Bronchial epithelial cell (primary cell): ENCODE measurements around the gene ASB11. TPM values are rescaled to one million over a fixed set of nuclear protein-coding genes. Genes with fewer than 3 reads are reported as not detected.

Source experiments
- DNase-seq: peaks from one replicate; pipeline ENCODE4 v3.0.0-alpha.2; 2010; ENCODE audit warnings: low read depth
- FAIRE-seq: peaks from 2 replicates; lab custom pipeline; 2011; peaks lifted over from hg19 to GRCh38; lab: Jason Lieb, UNC
- H3K27me3 ChIP-seq: 2 replicates; pipeline ENCODE4 v1.5.1; 2011; ENCODE audit warnings: low read length; ENCODE audit not compliant: control insufficient read depth, insufficient read depth
- H3K36me3 ChIP-seq: 2 replicates; pipeline ENCODE4 v1.5.1; 2011; ENCODE audit warnings: low read length; ENCODE audit not compliant: control insufficient read depth, insufficient read depth
- H3K4me3 ChIP-seq: 2 replicates; pipeline ENCODE4 v1.5.1; 2011; ENCODE audit warnings: mild to moderate bottlenecking, low read depth, low read length, control low read depth
- total RNA-seq: library from RNA; depleted of rRNA; stranded (reverse); fragments of >200 nt; gene quantifications from 2 replicates; pipeline ENCODE4 v1.2.1, GENCODE V29; 2014
- TF ChIP-seq, protein P1 (sequence below): IDR thresholded peaks from 2 replicates; pipeline ENCODE4 v1.5.1; 2011; ENCODE audit warnings: mild to moderate bottlenecking, moderate library complexity, low read length, control low read depth, inconsistent platforms; ENCODE audit not compliant: insufficient read depth, severe bottlenecking

Gene ASB11
- total RNA-seq: not detected in 2 replicates

GRCh38 chrX:15315509-15315908, at the start of gene ASB11:
Gene ASB11 (minus strand): TSS chrX:15315640. CDS start chrX:15315605, 35 bp downstream.
- no peak for FAIRE-seq
- Histone ChIP-seq H3K36me3 (no peaks in the 10 kb centered on the region), H3K27me3 (no peaks in the 10 kb centered on the region), H3K4me3 (no peak within 1 kb of the TSS)
- no peak for DNase-seq
- TF ChIP-seq, protein P1, sequence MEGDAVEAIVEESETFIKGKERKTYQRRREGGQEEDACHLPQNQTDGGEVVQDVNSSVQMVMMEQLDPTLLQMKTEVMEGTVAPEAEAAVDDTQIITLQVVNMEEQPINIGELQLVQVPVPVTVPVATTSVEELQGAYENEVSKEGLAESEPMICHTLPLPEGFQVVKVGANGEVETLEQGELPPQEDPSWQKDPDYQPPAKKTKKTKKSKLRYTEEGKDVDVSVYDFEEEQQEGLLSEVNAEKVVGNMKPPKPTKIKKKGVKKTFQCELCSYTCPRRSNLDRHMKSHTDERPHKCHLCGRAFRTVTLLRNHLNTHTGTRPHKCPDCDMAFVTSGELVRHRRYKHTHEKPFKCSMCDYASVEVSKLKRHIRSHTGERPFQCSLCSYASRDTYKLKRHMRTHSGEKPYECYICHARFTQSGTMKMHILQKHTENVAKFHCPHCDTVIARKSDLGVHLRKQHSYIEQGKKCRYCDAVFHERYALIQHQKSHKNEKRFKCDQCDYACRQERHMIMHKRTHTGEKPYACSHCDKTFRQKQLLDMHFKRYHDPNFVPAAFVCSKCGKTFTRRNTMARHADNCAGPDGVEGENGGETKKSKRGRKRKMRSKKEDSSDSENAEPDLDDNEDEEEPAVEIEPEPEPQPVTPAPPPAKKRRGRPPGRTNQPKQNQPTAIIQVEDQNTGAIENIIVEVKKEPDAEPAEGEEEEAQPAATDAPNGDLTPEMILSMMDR: no peak

DNA sequence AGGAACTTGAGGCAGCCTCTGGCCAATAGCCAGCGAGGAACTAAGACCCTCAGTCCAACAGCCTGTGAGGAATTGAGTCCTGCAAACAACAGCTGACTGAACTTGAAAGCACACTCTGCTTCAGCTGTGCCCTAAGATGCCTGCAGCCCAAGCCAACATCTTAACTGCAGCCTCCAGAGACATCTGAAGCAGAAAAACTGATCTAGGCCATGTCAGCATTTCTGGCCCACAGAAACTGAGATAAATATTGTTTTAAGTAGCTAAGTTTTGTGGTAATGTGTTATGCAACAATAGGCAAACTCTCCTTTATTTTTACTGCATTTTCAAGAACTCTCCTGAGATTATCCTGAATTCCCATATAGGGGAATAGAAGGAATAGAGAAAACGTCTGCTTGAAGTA, 44.3 kb upstream of the ASB11 start:
- no peak for FAIRE-seq

GRCh38 chrX:15358533-15358932, 43.1 kb upstream of the ASB11 start:
- Histone ChIP-seq H3K27me3 (no peaks in the 10 kb centered on the region), H3K4me3 (no peak overlapping the region), H3K36me3 (no peaks in the 10 kb centered on the region)
- FAIRE-seq: no peak
- TF ChIP-seq, protein P1: no peak
- no peak for DNase-seq

More for the DNA sequence above, 44.3 kb upstream of the ASB11 start:
- no peak for DNase-seq
- Histone ChIP-seq H3K4me3 (no peak overlapping the region), H3K36me3 (no peaks in the 10 kb centered on the region), H3K27me3 (no peaks in the 10 kb centered on the region)
- TF ChIP-seq, protein P1: no peak

DNA sequence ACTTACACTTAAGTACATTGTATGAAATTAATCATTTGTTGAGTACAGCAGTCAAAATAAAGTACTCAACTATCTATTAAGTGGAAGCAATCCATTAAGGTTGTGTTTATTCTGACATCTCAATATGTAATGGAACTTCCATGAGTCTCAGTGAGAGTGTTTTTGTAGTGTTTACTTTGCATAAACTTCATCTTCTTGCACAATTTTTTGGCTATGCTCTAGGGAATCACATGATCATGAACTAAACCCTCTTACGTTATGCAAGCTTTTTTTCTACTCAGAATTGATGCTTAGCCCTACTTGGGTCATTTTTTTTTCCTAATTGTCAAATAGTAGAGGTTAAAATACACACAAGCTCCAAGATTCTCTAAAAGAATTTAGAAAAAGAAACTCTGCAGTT, 41.0 kb upstream of the ASB11 start:
- Histone ChIP-seq H3K4me3 (no peak overlapping the region), H3K27me3 (no peaks in the 10 kb centered on the region), H3K36me3 (no peaks in the 10 kb centered on the region)
- TF ChIP-seq, protein P1: no peak
- FAIRE-seq (no peak), DNase-seq (peak; percentile 39)

DNA sequence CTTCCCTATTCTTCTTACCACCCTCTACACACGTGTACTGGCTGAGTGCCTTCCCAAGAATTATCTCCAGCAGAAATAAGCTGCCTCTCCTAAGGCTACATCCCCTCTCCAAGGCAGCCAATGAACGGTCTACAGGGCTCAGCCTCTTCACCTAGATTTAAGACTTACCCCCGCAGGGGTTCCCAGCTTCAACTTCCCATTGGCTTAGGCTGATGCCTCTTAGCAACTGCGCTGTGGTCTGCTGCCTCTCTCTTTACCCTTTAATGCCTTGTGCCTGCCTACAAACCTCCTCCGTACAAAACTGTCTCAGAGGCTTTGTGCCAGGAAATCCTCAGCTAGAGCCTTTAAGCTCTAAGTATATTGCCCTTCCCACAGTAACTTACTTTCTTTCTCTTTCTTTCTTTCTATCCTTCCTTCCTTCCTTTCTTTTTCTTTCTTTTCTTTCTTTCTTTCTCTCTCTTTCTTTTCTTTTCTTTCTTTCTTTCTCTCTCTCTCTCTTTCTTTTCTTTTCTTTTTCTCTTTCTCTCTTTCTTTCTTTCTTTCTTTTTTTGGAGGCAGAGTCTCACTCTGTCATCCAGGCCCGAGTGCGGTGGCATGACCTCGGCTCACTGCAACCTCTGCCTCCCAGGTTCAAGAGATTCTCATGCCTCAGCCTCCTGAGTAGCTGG, 35.0 kb upstream of the ASB11 start:
- DNase-seq (no peak), FAIRE-seq (no peak)
- TF ChIP-seq, protein P1: no peak
- Histone ChIP-seq H3K36me3 (no peaks in the 10 kb centered on the region), H3K4me3 (no peak overlapping the region), H3K27me3 (no peaks in the 10 kb centered on the region)

DNA sequence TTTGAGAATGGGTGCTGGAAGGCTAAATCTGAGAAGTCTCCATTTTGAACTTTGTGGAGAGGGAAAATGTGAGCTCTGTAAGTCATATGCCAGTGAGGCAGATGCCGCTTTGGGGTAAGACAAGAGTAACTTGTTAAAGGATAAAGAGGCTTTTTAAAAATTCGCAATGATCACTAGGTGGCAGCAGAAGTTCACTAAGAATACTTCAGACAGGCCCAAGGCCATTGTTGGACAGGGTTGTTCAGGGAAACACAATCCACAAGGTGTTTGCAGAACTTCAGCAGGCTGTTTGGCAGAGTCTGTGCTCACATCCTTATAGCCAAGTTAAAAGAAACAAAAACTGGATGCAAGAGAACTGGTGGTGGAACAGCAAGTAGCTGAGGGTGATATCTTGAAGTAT, 33.6 kb upstream of the ASB11 start:
- H3K4me3 ChIP-seq: no peak overlapping the region
- TF ChIP-seq, protein P1: peak; percentile 38
- H3K27me3 ChIP-seq: no peaks in the 10 kb centered on the region
- FAIRE-seq: peak; percentile 76
- H3K36me3 ChIP-seq: no peaks in the 10 kb centered on the region
- DNase-seq: peak; percentile 54
